BJ (cell line): ENCODE results near the gene ETV6. TPM values are rescaled to one million over a fixed set of nuclear protein-coding genes. Genes with fewer than 3 reads are reported as not detected.

ENCODE experiments used
- CTCF ChIA-PET: fragments of 350-600 bp; formaldehyde crosslinking; extraction: SDS; loops from one replicate; lab custom pipeline; 2021; ENCODE audit warnings: antibody characterized with exemption, inconsistent platforms; lab: Yijun Ruan, JAX
- POLR2A ChIA-PET: fragments of 300-600 bp; sonication (Branson Sonifier 250); formaldehyde crosslinking; extraction: SDS; loops from one replicate; lab custom pipeline; 2021; ENCODE audit warnings: antibody characterized with exemption; lab: Charles Lee
- DNase-seq: peaks from one replicate; pipeline ENCODE4 v3.0.0-alpha.2; 2011; ENCODE audit warnings: low read depth
- H3K27me3 ChIP-seq: 2 replicates; pipeline ENCODE4 v1.6.0; 2011; ENCODE audit warnings: low read length; ENCODE audit not compliant: control insufficient read depth, insufficient read depth
- H3K36me3 ChIP-seq: 2 replicates; pipeline ENCODE4 v1.5.1; 2011; ENCODE audit warnings: low read length; ENCODE audit not compliant: control insufficient read depth, insufficient read depth
- H3K4me3 ChIP-seq: 2 replicates; pipeline ENCODE4 v1.5.1; 2011; ENCODE audit warnings: low read depth, mild to moderate bottlenecking, control low read depth, low read length
- CTCF ChIP-seq: IDR thresholded peaks from 2 replicates; pipeline ENCODE4 v1.5.1; 2011; ENCODE audit warnings: low read depth, mild to moderate bottlenecking, control low read depth, inconsistent platforms, low read length, moderate library complexity; ENCODE audit not compliant: insufficient read depth
- polyA plus RNA-seq: library from polyadenylated mRNA; depleted of rRNA; stranded (reverse); fragments of >200 nt; gene quantifications from 2 replicates; pipeline ENCODE4 v1.2.3, GENCODE V29; 2011

The ETV6 gene
- polyA plus RNA-seq, 1 experiment, result 10.7 TPM

- H3K4me3 ChIP-seq, result no peak overlapping the region
- H3K36me3 ChIP-seq, result peaks cover 7% of the 10 kb centered on the region
- ChIA-PET POLR2A (no interaction called here), CTCF (interaction anchor here (0.6 kb wide), 1 partner anchor 177 kb away, joined by 3 read pairs; no protein-coding TSS in a partner anchor)
- no peaks in the 10 kb centered on the region for H3K27me3 ChIP-seq
- DNase-seq, result no peak
- TF ChIP-seq CTCF, result no peak
Measured at GRCh38 chr12:11855983-11856374, 206.5 kb downstream of the ETV6 start.

GRCh38 chr12:11856971-11857370 is 207.5 kb downstream of the ETV6 start:
- H3K36me3 ChIP-seq, result peaks cover 9% of the 10 kb centered on the region
- CTCF ChIA-PET, result interaction anchor here (0.7 kb wide), 1 partner anchor 78 kb away, joined by 3 read pairs; no protein-coding TSS in a partner anchor
- POLR2A ChIA-PET, result no interaction called here
- no peak for DNase-seq
- H3K27me3 ChIP-seq, result no peaks in the 10 kb centered on the region
- H3K4me3 ChIP-seq, result no peak overlapping the region
- no peak for TF ChIP-seq CTCF

- Histone ChIP-seq H3K36me3 (peaks cover 9% of the 10 kb centered on the region), H3K27me3 (no peaks in the 10 kb centered on the region), H3K4me3 (no peak overlapping the region)
- ChIA-PET CTCF (interaction anchor here (1.1 kb wide), 1 partner anchor 10 kb away, joined by 4 read pairs; no protein-coding TSS in a partner anchor), POLR2A (no interaction called here)
- no peak for TF ChIP-seq CTCF
- no peak for DNase-seq
Measured at GRCh38 chr12:11859705-11860425, 210.4 kb downstream of the ETV6 start.

- no peak for TF ChIP-seq CTCF
- DNase-seq, result no peak
- Histone ChIP-seq H3K36me3 (peaks cover 6% of the 10 kb centered on the region), H3K4me3 (no peak overlapping the region), H3K27me3 (no peaks in the 10 kb centered on the region)
- ChIA-PET POLR2A (no interaction called here), CTCF (no interaction called here)
Measured at GRCh38 chr12:11861155-11861863, 211.8 kb downstream of the ETV6 start.

- no peak for TF ChIP-seq CTCF
- peaks cover 5% of the 10 kb centered on the region for H3K36me3 ChIP-seq
- DNase-seq, result no peak
- no peak overlapping the region for H3K4me3 ChIP-seq
- POLR2A ChIA-PET, result no interaction called here
- CTCF ChIA-PET, result no interaction called here
- H3K27me3 ChIP-seq, result no peaks in the 10 kb centered on the region
Measured at GRCh38 chr12:11861864-11862600, 212.6 kb downstream of the ETV6 start.
